Measurements from ENCODE around the gene TRERF1. TPM values are rescaled to one million over a fixed set of nuclear protein-coding genes. Genes with fewer than 3 reads are reported as not detected.

TRERF1 gene
- total RNA-seq, 1 experiment from 2014 or later: 9.7 TPM

DNA sequence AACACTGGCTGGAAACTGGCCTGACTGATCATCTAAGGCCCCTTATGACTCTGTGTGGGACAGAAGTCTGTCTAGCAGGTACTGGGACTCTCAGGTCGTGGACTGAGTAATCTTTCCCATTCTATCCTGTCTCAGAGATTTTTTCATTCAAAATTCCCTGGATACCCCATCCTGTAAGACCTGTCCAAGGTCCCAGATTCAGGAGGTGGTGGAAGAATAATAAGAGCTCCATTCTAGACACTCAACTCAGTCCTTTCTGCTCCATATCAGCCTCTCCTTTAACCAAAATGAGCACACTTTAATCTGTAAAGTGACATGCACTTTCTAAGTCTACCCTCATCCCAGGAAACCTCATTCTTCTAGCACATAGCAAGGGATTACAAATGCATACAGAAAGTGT lies 151.5 kb downstream of the TRERF1 start:
- no peak overlapping the region for H3K4me3 ChIP-seq (ENCODE audit: insufficient read depth, low read depth, low read length)
- no peak for DNase-seq
- H3K36me3 ChIP-seq (replicated peaks; ENCODE audit: control insufficient read depth, insufficient read depth, low read length): no peaks in the 10 kb centered on the region; the same call in 1 of the 2 replicates
- H3K27me3 ChIP-seq (ENCODE audit: control insufficient read depth, insufficient read depth, low read length): no peaks in the 10 kb centered on the region

DNA sequence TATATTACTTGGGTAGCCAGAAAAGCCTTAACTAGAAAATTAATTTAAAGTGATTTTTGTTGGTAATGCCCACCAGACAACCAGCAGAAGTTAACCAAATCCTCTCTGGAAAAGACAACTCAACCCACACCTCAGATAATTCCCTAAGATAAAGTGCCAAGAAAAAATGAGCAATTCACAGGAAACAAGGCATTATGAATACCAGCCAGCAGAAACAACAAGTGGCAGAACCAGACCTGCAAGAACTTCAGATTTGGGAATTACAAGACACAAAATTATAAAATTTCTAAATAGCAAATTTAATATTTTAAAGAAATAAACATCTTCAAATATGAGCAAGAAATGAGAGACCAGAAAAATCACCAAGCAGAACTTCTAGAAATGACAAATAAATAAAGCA lies 154.1 kb downstream of the TRERF1 start:
- no peak for DNase-seq
- Histone ChIP-seq H3K27me3 (ENCODE audit: control insufficient read depth, insufficient read depth, low read length) (no peaks in the 10 kb centered on the region), H3K4me3 (ENCODE audit: insufficient read depth, low read depth, low read length) (no peak overlapping the region), H3K36me3 (replicated peaks; ENCODE audit: control insufficient read depth, insufficient read depth, low read length) (no peaks in the 10 kb centered on the region; the same call in 1 of the 2 replicates)

DNA sequence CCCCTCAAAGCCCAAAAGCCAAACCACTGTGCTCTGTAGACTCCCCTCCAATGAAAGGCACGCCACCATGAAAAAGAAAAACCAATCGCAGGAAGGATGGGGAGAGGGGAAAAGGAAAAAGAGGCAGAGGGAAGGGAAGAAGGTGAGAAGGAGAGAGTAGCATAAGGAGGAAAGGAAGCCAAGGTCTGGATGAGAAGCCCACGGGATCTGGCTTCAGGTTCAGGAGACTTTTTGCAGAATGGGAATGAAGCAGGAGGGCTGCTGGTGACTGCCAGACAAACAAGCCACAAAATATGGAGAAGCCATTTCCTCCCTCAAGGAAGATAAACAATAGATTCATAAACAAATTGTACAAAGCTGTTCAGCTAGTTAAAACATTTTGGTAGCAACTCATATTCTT lies 155.1 kb downstream of the TRERF1 start:
- Histone ChIP-seq H3K36me3 (replicated peaks; ENCODE audit: control insufficient read depth, insufficient read depth, low read length) (no peaks in the 10 kb centered on the region; the same call in 1 of the 2 replicates), H3K27me3 (ENCODE audit: control insufficient read depth, insufficient read depth, low read length) (no peaks in the 10 kb centered on the region), H3K4me3 (ENCODE audit: insufficient read depth, low read depth, low read length) (no peak overlapping the region)
- DNase-seq: no peak

DNA sequence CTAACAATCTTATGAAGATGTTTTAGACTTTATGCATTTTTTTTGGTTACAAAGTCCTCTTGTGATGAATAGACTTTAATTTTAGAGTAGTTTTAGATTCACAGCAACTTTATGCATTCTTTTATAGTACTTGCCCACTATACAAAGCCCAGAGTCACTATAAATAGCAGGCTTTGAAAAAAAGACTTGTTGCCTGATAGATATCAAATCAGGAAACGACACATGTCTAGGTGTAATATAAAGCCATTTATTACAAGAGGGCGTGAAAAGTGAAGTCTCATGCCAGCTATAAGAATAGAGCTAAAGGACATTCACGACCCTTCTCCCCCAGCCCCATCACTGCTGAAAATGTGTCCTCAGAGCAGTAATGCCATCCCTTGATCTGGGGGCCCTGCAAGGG lies 156.0 kb downstream of the TRERF1 start:
- DNase-seq: no peak
- Histone ChIP-seq H3K36me3 (replicated peaks; ENCODE audit: control insufficient read depth, insufficient read depth, low read length) (no peaks in the 10 kb centered on the region; the same call in 1 of the 2 replicates), H3K27me3 (ENCODE audit: control insufficient read depth, insufficient read depth, low read length) (no peaks in the 10 kb centered on the region), H3K4me3 (ENCODE audit: insufficient read depth, low read depth, low read length) (no peak overlapping the region)

DNA sequence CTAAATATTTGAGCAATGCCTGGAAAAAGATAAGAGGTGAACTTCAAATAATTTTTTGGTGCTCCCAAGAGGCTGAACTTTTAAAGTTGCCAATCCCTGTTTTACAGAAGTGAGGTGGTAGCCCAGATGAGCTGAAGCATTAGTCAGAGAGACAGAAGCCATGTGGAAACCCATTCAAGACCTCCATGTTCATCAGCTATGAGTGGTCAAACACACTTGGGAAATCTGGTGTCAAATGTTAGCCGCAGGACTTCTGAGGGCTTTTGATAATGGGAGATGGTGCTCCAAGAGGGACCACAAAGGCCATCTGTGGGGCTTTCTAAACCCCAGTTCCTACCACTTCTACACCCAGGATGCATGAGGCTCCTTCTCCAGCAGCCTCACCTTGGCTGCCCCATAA lies 156.5 kb downstream of the TRERF1 start:
- Histone ChIP-seq H3K27me3 (ENCODE audit: control insufficient read depth, insufficient read depth, low read length) (no peaks in the 10 kb centered on the region), H3K4me3 (ENCODE audit: insufficient read depth, low read depth, low read length) (no peak overlapping the region), H3K36me3 (replicated peaks; ENCODE audit: control insufficient read depth, insufficient read depth, low read length) (no peaks in the 10 kb centered on the region; the same call in 1 of the 2 replicates)
- no peak for DNase-seq

DNA sequence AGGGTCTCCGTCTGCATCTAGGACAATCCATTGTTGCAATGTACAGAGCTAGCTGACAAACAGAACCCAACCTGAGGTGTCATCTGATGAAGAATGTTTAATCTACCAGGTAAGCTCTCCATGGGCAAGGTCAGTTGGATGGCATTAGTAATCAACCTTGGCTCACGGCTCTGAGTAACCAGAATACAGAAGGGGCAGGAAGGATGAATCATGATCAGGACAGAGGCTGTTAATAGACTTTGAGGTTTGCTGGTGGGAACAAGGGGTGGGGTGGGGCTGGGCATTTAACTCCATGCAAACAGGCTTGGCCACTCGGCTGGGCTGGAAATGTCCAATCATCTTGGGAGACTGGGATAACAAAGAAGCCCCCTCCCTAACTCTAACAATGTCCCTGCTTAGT lies 157.0 kb downstream of the TRERF1 start:
- Histone ChIP-seq H3K4me3 (ENCODE audit: insufficient read depth, low read depth, low read length) (no peak overlapping the region), H3K27me3 (ENCODE audit: control insufficient read depth, insufficient read depth, low read length) (no peaks in the 10 kb centered on the region), H3K36me3 (replicated peaks; ENCODE audit: control insufficient read depth, insufficient read depth, low read length) (no peaks in the 10 kb centered on the region)
- DNase-seq: no peak

DNA sequence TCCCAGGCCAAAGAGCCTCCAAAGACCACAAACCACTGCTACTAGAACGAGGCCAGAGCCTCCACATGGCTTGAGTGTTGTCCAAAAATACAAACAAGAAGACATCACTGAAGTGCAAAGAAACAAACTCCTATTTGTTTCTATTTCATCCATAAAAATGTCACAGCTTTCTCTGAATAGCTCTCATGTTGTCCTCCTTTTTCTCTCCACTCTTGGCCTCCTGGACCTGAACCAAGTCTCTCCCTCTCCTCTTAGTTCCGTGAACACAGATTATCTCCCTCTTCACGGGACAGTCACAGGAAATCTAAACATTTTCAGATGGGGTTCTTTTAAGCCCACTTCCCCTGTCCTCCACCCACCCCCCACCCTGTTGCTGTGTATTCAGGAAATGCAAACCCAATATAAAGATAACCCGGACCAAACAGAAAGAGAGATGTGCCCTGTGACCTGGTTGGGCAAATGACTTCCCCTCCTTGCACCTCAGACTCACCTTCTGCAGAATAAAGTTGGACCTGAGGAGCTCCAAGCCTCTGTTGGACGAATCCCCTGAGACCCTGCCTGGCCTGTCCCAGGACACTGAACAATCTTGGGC lies 158.2 kb downstream of the TRERF1 start:
- no peaks in the 10 kb centered on the region for H3K36me3 ChIP-seq (replicated peaks; ENCODE audit: control insufficient read depth, insufficient read depth, low read length)
- H3K4me3 ChIP-seq (ENCODE audit: insufficient read depth, low read depth, low read length): no peak overlapping the region
- H3K27me3 ChIP-seq (ENCODE audit: control insufficient read depth, insufficient read depth, low read length): no peaks in the 10 kb centered on the region
- no peak for DNase-seq

DNA sequence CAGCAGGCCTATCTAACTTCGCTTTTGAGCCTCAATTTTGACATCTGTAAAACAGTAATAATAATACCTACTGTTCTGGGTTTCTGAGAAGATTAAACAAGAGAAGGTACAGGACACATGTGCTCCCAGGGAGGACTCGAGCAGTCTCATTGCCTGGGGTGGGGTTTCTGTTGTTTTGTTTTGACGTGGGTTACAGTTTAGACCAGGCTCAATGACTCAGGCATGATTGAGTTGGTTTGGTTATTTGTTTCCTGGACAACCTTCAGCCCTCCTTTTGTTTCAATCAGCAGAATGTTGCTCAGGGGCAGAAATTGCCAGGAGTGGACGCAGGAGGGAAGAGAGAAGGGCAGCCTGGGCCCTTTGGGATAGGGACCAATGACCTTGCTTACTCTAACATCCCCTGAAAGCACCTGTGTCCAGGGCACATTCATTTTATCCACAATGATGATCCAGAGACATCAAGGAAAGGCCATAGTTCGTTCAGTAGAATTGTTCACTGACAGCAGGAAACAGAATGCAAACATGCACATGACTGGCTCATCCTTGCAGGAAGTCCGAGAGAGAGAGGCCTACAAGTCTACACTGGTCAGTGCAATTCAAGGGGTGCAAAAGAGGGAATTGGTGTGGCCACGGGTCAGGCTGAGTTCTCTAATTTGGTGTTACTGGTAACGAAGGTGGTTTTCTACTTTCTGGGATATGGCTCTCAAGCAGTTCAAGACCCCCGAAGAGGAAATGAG lies 159.6 kb downstream of the TRERF1 start:
- no peaks in the 10 kb centered on the region for H3K36me3 ChIP-seq (replicated peaks; ENCODE audit: control insufficient read depth, insufficient read depth, low read length)

DNA sequence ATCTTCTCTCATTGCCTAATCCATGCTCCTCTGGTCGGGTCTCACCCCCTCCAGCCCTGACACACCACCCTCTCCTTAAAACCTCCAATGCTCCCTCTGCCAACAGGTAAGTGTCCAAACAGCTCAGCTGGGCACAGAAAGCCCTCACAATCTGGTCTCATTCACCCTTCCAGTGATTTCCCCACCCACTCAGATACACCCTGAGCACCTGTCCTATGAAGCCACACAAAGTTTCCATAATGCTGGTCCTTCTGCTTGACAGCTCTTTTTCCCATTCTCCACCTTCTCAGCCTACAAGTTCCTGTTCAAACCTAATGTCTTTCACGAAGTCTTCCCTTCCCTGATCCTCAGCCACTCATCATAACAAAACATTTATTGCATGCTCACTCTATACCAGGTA lies 164.0 kb downstream of the TRERF1 start:
- no peak for DNase-seq
- Histone ChIP-seq H3K36me3 (replicated peaks; ENCODE audit: control insufficient read depth, insufficient read depth, low read length) (no peaks in the 10 kb centered on the region), H3K27me3 (ENCODE audit: control insufficient read depth, insufficient read depth, low read length) (no peaks in the 10 kb centered on the region), H3K4me3 (ENCODE audit: insufficient read depth, low read depth, low read length) (no peak overlapping the region)

More for the DNA sequence above, 159.6 kb downstream of the TRERF1 start:
- no peaks in the 10 kb centered on the region for H3K27me3 ChIP-seq (ENCODE audit: control insufficient read depth, insufficient read depth, low read length)
- H3K4me3 ChIP-seq (ENCODE audit: insufficient read depth, low read depth, low read length): no peak overlapping the region
- DNase-seq: no peak

DNA sequence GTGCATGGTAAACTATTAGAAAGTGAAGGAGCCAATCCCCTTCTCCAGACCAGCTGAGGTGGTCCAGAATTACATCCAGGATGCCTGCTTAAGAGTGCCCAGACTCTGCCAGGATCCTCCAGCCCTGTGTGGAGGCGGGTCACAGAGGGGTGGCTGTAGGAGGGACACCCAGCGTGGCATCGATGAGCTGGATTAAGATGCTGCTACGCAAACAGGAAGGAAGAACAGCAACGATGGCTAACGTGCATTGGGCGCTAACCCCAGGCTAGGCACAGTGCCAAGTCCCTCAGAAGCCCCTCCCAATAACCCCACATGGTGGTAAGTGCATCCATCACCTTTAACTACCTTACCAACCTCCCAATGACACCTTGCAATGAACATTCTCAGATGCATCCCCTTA lies 170.2 kb downstream of the TRERF1 start:
- no peak overlapping the region for H3K4me3 ChIP-seq (ENCODE audit: insufficient read depth, low read depth, low read length)
- DNase-seq: no peak
- no peaks in the 10 kb centered on the region for H3K27me3 ChIP-seq (ENCODE audit: control insufficient read depth, insufficient read depth, low read length)
- no peaks in the 10 kb centered on the region; the same call in 1 of the 2 replicates for H3K36me3 ChIP-seq (replicated peaks; ENCODE audit: control insufficient read depth, insufficient read depth, low read length)

DNA sequence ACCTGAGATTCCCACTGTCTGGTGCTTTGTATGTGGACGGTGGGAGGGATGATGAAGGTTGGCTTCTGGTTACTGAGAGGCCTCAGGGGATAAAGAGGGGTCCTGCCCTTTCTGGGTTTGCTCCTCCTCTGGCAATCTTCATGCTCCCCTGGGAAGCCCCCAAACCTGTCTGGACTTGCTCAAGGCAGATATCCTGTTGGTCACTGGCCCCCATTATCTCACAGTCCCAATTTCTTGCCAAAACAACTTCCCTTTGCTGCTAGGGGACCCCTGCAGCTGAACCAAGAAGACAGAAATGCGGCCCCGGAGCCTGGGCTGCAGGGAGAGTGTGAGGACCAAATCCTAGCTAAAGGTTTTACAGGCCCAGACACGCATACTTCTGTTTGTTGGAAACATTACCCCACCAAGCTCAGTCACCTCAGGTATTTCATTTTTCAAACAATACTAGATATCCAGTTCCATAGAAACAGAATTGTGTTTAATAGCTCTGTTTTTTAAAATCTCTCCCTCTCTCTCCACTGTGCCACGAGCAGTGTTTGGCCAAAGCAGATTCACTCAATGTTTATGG lies 170.7 kb downstream of the TRERF1 start:
- no peak for DNase-seq
- no peak overlapping the region for H3K4me3 ChIP-seq (ENCODE audit: insufficient read depth, low read depth, low read length)
- H3K27me3 ChIP-seq (ENCODE audit: control insufficient read depth, insufficient read depth, low read length): no peaks in the 10 kb centered on the region
- H3K36me3 ChIP-seq (replicated peaks; ENCODE audit: control insufficient read depth, insufficient read depth, low read length): no peaks in the 10 kb centered on the region; the same call in 1 of the 2 replicates

DNA sequence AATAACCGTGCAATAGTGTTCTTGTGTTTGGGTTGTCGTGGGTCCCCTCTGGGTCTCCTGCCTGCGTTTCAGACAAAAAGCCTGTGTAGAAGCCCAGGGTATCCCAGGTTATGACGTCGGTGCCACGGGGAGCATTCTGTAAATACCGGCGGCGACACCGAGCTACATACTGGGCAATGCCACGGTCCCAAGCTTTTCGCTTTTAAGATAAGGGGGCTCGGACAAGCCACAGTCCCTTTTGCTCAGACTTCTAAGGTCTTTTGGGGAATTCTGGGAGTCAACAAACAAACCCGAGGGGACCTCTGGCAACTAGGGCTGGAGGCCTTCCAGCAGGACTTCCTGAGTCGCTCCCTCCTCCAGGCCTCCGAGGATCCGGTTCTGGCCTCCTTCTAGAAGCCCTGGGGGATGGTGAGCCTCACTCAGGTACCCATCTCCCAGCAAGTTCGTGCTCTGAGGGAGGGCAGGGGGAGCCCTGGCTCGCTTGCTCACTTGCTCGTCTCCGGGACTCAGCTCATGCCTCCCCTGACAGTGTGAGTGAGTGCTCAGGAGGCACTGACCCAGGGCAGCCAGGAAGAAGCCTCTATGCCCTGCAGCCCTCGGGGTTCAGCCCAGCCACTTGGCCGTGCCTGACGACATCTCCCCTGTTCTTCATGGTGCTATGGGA lies 171.6 kb downstream of the TRERF1 start:
- Histone ChIP-seq H3K4me3 (ENCODE audit: insufficient read depth, low read depth, low read length) (no peak overlapping the region), H3K36me3 (replicated peaks; ENCODE audit: control insufficient read depth, insufficient read depth, low read length) (no peaks in the 10 kb centered on the region; the same call in 1 of the 2 replicates), H3K27me3 (ENCODE audit: control insufficient read depth, insufficient read depth, low read length) (no peaks in the 10 kb centered on the region)
- DNase-seq: peak; percentile 51

DNA sequence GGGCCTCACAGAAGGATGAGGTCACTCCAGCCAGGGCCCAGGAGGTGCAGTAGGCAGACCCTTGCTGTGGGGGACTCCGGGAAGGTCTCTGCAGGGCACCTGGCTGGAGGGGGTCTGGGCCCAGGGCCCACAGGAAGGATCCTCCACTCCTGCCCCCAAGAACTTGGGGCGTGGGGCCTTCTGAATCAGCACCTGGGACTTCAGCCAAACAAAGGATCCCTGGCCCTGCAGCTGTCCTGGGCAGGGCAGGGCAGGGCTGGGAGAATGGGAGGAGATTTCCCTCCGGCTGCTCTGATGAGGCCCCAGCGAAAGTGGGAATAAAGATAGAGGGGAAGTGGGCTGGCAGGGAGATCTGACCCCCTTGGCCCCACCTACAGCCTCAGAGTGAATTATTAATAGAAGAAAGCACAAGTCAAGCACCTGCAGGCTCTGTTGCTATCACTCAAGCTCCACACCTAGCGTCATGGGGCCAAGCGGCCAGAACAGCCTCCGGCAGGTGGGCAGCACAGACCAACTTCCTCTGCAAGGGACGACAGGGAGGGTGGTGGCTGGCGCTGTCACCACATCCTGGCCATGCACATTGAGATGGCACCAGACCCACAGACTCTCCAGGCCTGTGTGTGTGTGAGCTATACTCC lies 172.5 kb downstream of the TRERF1 start:
- H3K36me3 ChIP-seq (replicated peaks; ENCODE audit: control insufficient read depth, insufficient read depth, low read length): no peaks in the 10 kb centered on the region; the same call in 1 of the 2 replicates
- H3K4me3 ChIP-seq (ENCODE audit: insufficient read depth, low read depth, low read length): no peak overlapping the region
- H3K27me3 ChIP-seq (ENCODE audit: control insufficient read depth, insufficient read depth, low read length): no peaks in the 10 kb centered on the region
- no peak for DNase-seq

DNA sequence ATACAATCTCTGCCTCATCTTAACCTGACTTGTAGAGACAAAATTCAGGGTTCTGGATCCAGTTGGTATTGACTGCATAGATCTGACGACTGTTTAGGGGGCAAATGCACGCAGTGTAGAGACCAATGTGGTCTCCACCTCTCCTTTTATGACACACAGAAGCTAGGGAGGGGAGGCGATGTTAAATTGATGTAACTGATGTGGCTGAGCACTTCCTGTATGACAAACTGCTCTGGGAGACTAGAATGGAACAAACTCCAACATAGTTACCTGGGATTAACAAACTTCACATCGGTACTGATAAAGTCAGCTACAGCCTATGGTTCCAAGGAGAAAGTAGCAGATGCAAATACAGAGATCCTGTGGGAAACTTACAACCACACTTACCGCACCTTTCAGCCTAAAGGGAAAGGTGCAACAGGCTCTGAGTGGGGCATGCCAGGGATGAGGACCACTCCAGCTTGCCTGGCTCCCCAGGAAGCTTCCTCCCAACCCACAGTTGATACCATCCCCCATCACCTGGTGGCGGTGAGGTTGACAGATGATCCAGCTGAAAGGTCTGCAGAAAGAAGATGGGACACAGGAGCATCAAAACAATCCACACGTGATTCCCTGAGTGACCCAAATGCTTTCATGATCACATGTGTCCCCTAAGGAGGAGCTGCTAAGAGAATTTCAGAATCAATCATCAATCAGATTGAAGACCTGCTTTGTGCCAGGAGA lies 173.4 kb downstream of the TRERF1 start:
- no peak for DNase-seq
- no peaks in the 10 kb centered on the region; the same call in 1 of the 2 replicates for H3K36me3 ChIP-seq (replicated peaks; ENCODE audit: control insufficient read depth, insufficient read depth, low read length)
- H3K27me3 ChIP-seq (ENCODE audit: control insufficient read depth, insufficient read depth, low read length): no peaks in the 10 kb centered on the region
- no peak overlapping the region for H3K4me3 ChIP-seq (ENCODE audit: insufficient read depth, low read depth, low read length)

Data from H7 (cell line).